GM19238 (cell line): ENCODE data around the gene AUNIP.

ENCODE experiments used
- DNase-seq: peaks from one replicate; pipeline ENCODE4 v3.0.0; 2011; ENCODE audit warnings: low spot score; ENCODE audit not compliant: insufficient read length

The AUNIP gene

DNA sequence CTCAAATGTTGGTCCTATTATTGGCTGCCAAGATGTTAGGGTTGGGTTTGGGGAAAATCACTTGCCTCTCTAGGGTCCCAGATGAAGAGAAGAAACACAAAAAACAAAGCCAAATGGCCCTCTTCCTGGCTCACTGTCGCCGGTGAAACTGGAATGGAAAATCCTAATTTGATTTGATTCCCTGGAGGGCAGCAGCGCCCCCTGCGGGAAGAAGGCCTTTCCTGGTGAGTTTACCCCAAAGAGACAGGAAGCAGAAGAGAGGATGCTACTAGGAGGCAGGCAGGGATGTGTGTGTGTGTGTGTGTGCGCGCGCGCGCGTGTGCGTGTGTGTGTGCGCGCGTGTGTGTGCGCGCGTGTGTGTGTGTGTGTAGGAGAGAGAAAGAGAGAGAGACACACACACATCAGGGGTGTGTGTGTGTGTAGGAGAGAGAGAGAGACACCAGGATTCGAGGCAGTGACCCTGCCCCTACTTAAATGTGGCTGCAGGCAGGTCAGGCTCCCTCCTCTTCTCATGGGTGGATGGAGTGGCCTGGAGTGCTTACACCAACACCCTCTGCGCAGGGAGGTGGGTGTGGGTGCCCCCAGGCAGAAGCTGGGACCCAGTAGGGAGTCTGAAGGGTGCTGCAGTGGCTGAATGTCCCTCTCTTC lies 62.3 kb downstream of the AUNIP start:
- DNase-seq: no peak

DNA sequence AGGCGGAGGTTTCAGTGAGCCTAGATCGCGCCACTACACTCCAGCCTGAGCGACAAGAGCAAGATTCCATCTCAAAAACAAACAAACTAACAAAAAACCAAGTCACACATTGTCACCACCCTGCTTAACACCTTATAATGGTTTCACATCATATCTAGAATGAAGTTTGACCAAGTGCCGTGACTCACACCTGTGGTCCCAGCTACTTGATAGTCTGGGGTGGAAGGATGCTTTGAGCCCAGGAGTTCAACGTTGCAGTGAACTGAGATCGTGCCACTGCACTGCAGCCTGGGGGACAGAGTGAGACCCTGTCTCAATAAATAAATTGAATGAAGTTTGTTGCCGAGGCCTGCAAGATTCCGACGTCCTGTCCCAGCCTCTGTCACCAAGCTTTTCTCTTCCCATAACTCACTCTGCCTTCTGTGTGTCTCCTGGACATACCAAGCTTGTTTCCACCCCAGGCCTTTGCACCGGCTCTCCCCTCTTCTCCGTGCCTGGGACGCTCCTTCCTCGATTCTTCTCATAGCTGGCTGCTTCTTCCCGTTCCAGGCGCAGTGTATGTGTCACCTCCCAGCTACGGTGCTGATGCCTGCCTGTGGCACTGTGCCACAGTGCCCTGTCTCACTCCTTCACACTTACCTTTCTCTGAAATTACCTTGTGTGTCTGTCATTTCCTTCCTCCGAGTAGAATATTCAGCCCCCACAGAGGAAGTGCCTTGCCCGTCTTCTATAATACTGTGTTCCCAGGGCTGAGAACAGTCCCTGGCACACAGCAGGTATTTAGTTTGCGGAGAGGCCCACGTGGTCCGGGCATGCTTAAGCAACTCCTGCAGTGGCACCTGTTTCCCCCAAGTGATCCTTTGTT lies 63.1 kb downstream of the AUNIP start:
- no peak for DNase-seq

DNA sequence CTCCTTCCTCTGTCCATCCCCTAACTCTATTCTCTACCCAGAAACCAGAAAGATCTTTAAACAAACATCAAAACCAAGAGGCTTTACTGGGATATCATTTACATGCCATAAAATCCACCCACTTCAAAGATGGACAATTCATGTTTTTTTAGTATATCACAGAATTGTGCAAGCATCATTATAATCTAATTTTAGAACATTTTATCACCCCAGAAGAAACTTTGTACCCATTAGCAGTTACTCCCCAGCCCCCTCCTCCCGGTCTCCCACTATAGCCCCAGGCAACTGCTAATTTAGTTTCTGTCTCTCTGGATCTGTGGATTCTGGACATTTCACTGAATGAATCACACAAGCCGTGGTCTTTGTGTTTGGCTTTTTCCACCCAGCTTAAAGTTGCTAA lies 64.0 kb downstream of the AUNIP start:
- DNase-seq: no peak

DNA sequence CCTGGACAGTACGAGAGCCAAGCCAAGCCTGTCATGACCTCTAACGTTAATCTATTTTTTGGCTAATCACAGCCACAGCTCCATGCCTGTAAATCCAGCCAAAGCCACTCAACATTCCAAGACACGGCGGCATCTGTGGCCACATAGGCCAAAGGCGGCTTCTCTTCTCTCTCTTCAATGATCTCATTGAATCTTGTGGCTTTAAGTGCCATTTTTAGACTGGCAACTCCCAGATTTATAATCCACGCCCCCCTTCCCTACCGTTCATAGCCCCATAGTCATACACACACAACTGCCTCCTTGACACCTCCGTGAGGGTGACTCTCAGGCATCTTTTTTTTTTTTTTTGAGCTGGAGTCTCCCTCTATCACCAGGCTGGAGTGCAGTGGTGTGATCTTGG lies 64.9 kb downstream of the AUNIP start:
- DNase-seq: no peak

DNA sequence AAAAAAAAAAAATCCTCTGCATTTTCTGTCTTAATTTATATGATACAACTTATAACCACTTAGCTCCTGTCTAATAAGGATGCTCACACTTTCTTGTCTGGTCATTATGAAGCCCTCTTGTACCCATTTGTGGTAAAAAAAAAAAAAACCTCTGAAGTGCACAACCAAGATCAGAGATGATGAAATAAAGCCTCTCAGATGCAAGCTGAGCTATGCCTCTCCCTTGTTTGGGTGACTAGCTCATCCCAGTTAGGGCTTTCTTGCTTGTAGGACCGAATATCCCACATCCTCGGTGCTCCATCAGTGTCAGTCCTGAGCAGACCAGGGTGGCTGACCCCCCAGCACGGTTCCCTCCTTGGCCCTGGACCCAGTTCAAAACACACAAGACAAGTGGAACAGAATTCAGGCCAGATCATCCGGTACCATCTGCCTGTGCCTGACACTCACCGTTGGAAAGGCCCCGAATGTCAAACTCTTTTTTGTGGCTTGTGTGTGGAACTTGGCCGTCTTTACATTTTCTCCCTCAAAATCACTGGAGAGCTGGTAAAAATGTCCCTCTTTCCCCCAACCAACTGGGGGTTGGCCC lies 65.6 kb downstream of the AUNIP start:
- DNase-seq: no peak

DNA sequence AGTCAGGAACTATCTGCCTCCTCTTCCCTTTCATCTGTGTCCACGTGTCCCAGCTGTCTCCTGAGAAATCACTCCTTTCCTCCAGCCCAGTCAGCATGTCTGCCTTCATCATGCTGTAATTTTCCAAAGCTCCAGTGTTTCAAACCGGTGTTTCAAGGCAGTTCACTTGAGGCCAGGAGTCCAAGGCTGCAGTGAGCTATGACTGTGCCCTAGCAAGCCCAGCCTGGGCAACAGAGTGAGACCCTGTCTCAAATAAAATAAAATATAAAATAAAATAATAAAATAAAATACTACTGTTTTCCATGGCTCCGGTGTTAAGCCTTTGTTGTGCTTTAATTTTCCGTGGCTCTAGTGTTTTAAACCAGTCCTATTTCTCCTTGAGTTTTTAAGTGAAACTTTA lies 67.1 kb downstream of the AUNIP start:
- no peak for DNase-seq

DNA sequence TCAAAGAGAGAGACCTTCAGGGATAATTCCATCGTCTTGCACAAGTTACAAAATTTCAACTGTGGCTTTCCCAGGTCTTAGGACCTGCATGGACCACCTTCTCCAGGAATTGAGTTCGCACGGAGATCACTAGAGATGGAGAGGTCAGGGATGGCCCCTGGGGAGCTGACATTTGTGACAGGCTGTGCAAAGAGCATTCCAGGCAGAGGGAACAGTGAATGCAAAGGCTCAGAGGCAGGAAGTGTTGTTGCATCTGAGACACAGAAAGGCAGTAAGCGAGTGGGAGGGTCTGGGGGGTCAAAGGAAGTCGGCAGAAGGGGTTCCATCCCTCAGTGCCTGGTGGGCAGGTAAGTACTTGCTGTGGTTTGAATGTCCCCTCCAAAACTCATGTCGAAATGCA lies 68.8 kb downstream of the AUNIP start:
- no peak for DNase-seq

DNA sequence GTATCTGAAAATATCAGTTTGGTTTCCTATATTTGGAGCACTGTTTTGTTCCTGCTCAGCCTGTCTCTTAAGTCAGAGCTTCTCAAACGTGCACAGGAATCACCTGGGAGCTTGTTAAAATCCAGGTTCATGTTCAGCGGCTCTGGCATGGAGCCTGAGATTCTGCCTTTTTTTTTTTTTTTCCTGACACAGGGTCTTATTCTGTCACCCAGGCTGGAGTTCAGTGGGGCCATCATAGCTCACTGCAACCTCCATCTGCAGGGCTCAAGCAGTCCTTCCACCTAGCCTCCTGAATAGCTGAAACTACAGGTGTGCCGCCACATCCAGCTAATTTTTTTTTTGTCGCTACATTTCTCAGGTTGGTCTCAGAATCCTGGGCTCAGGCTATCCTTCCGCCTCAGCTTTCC lies 71.5 kb downstream of the AUNIP start:
- DNase-seq: no peak

DNA sequence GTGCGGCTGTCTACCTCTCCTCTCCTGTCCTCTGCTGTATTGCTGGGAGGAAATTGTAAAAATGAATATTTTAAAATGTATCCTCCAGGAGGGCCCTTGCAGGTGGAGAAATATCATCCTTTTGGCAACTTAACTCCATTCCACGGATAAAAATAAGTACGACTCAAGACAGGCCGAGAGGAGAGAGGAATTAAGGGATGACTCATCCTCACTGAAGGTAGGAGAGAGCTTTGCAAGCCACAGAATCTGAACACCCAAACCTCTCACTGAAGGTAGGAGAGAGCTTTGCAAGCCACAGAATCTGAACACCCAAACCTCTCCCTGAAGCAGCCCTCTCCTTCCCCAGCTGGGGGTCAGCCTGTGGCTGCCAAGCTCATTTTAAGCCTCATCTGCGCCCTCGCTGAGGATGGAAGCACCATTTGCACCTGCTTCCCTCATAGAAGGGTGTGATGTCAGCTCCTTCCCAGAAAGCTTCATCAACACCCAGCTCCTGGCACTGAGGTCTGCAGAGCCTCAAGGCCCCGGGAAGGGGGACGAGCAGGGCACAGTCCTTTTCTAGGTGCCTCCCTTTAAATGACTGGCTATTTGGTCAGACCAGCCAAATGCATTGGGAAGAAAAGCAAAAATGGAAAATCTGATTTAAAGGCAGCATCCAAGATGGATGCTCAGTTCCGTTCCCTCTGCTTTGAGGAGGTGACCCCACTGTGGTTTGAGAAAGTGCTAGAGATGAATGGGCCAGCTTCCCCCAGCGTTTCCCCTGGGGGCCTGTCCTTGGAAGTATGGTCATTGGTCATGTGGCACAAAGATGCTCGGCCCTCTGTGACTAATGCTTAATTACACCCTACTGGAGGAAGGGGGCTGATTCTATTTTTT lies 72.1 kb downstream of the AUNIP start:
- no peak for DNase-seq

DNA sequence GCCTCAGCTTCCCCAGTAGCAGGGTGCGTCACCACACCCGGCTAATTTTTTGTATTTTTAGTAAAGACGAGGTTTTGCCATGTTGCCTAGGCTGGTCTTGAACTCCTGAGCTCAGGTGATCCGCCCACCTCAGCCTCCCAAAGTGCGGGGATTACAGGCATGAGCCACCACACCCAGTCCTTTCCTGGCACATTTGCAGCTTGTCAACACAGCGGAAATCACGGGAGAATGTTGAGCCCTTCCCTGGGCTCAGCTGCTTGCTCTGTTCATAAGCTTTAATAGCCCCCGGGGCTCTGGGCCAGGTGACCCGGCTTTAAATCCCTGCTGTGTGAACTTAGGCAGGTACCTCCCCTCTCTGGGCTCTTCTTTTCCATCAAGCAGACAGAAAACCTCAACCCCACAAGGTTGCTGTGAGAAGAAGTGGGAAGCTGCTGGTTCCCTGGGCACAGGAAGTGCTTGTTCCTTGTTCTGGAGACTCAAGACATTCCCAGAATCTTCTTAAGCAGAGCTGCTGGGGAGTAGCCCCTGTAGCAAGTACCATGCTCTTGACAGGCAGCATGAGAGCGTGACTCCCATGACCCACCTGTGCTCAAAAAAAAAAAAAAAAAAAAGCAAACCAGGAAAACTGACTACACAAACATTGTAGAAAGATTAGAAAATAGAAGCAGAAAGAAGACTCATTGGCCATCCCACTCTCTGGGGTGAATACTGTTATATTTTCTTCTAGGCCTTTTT lies 73.8 kb downstream of the AUNIP start:
- DNase-seq: no peak

DNA sequence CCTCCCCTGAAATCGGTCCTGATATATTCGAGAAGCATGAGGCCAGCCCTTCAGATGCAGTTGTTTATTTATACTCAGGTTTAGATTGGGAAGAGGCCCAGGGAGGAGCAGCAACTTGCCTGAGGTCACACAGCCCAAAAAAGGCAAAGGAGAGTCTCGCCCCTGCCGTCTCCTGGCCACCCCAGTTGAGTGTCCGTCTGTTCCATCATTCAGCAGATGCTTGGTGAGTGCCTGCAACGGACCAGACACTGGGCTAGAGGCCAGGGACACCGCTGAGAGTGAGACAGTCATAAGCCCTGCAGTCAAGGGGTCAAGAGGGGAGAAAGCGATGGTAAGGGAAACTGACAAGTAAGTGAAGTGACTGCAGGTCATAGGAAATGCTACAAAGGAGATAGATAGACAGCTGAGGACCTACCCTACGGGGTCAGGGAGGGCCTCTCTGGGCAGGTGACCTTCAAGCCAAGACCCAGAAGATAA lies 74.6 kb downstream of the AUNIP start:
- DNase-seq: no peak
